Erythroblast (primary cell): ENCODE measurements around the gene GBX1.

Source experiments
- GATA1 ChIP-seq: IDR thresholded peaks from 2 replicates; pipeline ENCODE4 v1.6.1; 2011; ENCODE audit warnings: low read depth, mild to moderate bottlenecking, control low read depth, low read length, moderate library complexity
- POLR2A ChIP-seq: IDR thresholded peaks from 2 replicates; pipeline ENCODE4 v1.6.1; 2011; ENCODE audit warnings: mild to moderate bottlenecking, low read length

DNA sequence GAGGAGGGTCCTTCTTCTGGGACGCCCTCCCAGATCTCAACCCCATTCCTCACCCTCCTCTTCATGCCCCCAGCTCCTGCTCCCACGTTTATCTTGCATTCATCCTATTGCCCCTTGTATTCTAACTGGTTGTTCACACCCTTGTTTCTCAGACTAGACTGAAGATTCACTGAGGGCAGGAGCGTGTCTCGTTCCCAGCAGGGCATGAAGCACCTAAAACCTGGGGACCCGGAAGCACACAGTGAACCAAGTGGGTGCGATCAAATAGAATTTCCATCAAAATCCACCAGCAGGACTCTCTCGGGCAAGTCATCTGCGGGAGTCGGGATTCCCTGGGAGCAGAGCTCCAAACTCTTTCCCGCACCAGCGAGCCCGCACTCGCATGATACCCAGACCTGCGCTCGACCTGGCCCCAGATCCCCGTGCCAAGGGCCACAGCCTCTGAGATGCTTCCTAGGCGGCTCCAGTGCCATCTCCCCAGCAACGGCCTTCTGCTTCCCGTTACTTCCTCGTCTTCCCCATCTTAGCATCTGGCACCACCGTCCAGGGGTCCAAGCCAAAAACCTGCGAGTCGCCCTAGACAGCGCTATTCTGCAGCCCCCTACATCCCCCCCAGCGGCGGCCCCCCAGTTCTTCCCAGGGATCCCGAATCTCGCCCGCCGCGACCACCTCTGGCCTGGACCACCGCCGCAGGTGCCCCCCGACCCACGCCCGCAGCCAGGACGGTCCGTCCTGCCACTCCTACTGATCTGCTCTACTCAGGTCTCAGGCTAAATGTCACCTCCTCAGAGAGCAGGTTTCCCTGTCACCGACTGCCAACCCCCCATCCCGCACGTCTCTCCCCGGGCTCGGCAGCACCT is 6.1 kb upstream of the GBX1 start:
- TF ChIP-seq POLR2A, result no peak
- no peak for TF ChIP-seq GATA1
